Tibial nerve (tissue), 4 donors: ENCODE data around the gene IL1RAPL2. TPM values are rescaled to one million over a fixed set of nuclear protein-coding genes. Genes with fewer than 3 reads are reported as not detected.

Source experiments
- DNase-seq, 2 donors: peaks; one replicate each; pipeline ENCODE4 v3.0.0-alpha.2; 2019; ENCODE audit warnings: low spot score in 2 of 2
- H3K27ac ChIP-seq, 4 donors: fragments of 200-600 bp; sonication (generic) in 3 of 4; one replicate each; pipeline ENCODE4 v1.5.1; 2017 to 2019; ENCODE audit warnings: mild to moderate bottlenecking in 1 of 4
- H3K27me3 ChIP-seq, 2 donors: fragments of 200-600 bp; sonication (generic) in 1 of 2; one replicate each; pipeline versions ENCODE4 v1.5.1 to v1.6.0; 2017 to 2019
- H3K36me3 ChIP-seq, 3 donors: fragments of 200-600 bp; sonication (generic); one replicate each; pipeline ENCODE4 v1.5.1; 2018 to 2019
- H3K4me1 ChIP-seq, 4 donors: fragments of 200-600 bp; sonication (generic) in 3 of 4; one replicate each; pipeline ENCODE4 v1.5.1; 2017 to 2019
- H3K4me3 ChIP-seq, 4 donors: fragments of 200-600 bp; sonication (generic) in 3 of 4; one replicate each; pipeline ENCODE4 v1.5.1; 2017 to 2019; ENCODE audit warnings: mild to moderate bottlenecking in 1 of 4, moderate library complexity in 1 of 4
- H3K9me3 ChIP-seq, 4 donors: fragments of 200-600 bp; sonication (generic) in 3 of 4; one replicate each; pipeline ENCODE4 v1.5.1; 2017 to 2019
- EP300 ChIP-seq, 2 donors: sonication (generic); formaldehyde crosslinking; IDR thresholded peaks; one replicate each; pipeline ENCODE4 v1.6.1; 2017; ENCODE audit warnings: antibody characterized with exemption in 2 of 2, mild to moderate bottlenecking in 1 of 2
- POLR2A ChIP-seq, 2 donors: fragments of 450-650 bp; IDR thresholded peaks; one replicate each; pipeline ENCODE4 v1.6.1; 2017; ENCODE audit warnings: antibody characterized with exemption in 2 of 2, mild to moderate bottlenecking in 2 of 2, moderate library complexity in 2 of 2
- WGBS, 2 donors: methylation state at CpG; one replicate each; pipeline ENCODE4 v1.1.5; 2018; 5-methylcytosine and 5-hydroxymethylcytosine counted together
- total RNA-seq, 4 donors: library from RNA; depleted of rRNA; stranded (reverse); fragments of >200 nt; gene quantifications; one replicate each; pipeline ENCODE4 v1.1.0, GENCODE V29; 2016
- TF ChIP-seq, protein P1 (sequence below), 5 experiments: fragments of 200-600 bp in 3 of 5; fragments of 450-650 bp in 2 of 5; sonication (generic) in 3 of 5; IDR thresholded peaks; one replicate each; pipeline ENCODE4 v1.5.1; 2016 to 2019; ENCODE audit warnings: antibody characterized with exemption in 5 of 5, mild to moderate bottlenecking in 3 of 5, moderate library complexity in 2 of 5

IL1RAPL2 gene
- total RNA-seq, 4 donors from 2014 or later: not detected

GRCh38 chrX:105260291-105261043 lies 694.5 kb downstream of the IL1RAPL2 start:
- Histone ChIP-seq H3K4me3 (no peak overlapping the region), H3K4me1 (no peaks in the 10 kb centered on the region), H3K27ac (no peak overlapping the region), H3K27me3 (peaks cover 0 to 19% of the 10 kb centered on the region in 2 donors), H3K36me3 (no peaks in the 10 kb centered on the region), H3K9me3 (no peaks in the 10 kb centered on the region)
- peak; percentile 3 to 11 for DNase-seq
- TF ChIP-seq, protein P1, sequence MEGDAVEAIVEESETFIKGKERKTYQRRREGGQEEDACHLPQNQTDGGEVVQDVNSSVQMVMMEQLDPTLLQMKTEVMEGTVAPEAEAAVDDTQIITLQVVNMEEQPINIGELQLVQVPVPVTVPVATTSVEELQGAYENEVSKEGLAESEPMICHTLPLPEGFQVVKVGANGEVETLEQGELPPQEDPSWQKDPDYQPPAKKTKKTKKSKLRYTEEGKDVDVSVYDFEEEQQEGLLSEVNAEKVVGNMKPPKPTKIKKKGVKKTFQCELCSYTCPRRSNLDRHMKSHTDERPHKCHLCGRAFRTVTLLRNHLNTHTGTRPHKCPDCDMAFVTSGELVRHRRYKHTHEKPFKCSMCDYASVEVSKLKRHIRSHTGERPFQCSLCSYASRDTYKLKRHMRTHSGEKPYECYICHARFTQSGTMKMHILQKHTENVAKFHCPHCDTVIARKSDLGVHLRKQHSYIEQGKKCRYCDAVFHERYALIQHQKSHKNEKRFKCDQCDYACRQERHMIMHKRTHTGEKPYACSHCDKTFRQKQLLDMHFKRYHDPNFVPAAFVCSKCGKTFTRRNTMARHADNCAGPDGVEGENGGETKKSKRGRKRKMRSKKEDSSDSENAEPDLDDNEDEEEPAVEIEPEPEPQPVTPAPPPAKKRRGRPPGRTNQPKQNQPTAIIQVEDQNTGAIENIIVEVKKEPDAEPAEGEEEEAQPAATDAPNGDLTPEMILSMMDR (IDR thresholded peaks at IDR 0.05): no peak
- TF ChIP-seq POLR2A (IDR thresholded peaks at IDR 0.05): no peak
- TF ChIP-seq EP300 (IDR thresholded peaks at IDR 0.05): no peak
- 68 to 70% methylated on average over 3 to 8 of the region's 8 CpGs for WGBS, 2 donors

GRCh38 chrX:105263171-105263570 lies 697.2 kb downstream of the IL1RAPL2 start:
- Histone ChIP-seq H3K4me1 (no peaks in the 10 kb centered on the region), H3K27me3 (peaks cover 0 to 15% of the 10 kb centered on the region in 2 donors), H3K36me3 (no peaks in the 10 kb centered on the region), H3K9me3 (no peaks in the 10 kb centered on the region), H3K27ac (no peak overlapping the region), H3K4me3 (no peak overlapping the region)
- no peak for DNase-seq
- 83 to 100% methylated on average over 2 of the region's 2 CpGs for WGBS, 2 donors
- no peak for TF ChIP-seq EP300 (IDR thresholded peaks at IDR 0.05)
- TF ChIP-seq POLR2A (IDR thresholded peaks at IDR 0.05): no peak
- TF ChIP-seq, protein P1 (IDR thresholded peaks at IDR 0.05): no peak

DNA sequence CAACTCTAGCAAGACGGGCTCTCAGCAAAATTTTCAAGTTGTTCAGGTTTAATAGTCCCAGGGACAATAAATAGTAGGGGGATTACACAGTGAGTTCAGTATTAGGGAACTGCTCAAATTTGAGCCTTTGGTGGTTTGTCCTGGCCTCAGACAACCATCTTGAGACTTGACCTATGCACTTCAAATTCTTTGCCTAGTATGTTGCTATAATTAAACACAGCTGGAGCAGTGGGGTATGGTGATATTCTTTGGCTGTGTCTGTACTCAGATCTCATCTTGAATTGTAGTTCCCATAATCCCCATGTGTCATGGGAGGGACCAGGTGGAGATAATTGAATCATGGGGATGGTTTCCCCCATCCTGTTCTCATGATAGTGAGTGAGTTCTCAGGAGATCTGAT lies 697.8 kb downstream of the IL1RAPL2 start:
- no peaks in the 10 kb centered on the region for H3K4me1 ChIP-seq
- peaks cover 0 to 15% of the 10 kb centered on the region in 2 donors for H3K27me3 ChIP-seq
- no peak overlapping the region for H3K27ac ChIP-seq
- no peaks in the 10 kb centered on the region for H3K9me3 ChIP-seq
- no peaks in the 10 kb centered on the region for H3K36me3 ChIP-seq
- no peak for DNase-seq
- H3K4me3 ChIP-seq: no peak overlapping the region
- WGBS, 2 donors: 72% methylated on average over 1 of the region's 1 CpG; no CpG with 5 or more reads in 1 of the 2 donors
- TF ChIP-seq EP300 (IDR thresholded peaks at IDR 0.05) (no peak), POLR2A (IDR thresholded peaks at IDR 0.05) (no peak)
- TF ChIP-seq, protein P1 (IDR thresholded peaks at IDR 0.05): no peak

DNA sequence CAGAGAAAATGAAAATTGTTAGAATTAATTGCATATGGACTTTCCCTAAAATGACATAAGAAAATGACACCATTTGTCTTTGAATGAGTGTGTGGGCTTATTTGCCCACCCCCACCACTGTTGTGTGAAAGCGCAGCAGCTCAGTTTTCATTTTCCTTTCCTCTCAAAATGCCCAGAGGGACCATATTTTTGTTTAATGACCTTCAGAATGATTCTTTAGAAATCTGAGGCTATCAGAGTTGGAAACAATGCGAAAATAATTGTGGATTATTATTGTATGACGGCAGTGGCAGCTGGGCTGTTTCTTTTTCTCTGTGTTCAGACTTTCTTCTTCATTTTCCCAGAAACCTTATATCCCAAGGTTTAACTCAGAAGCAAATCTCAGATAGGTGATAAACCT lies 699.1 kb downstream of the IL1RAPL2 start:
- no peak for DNase-seq
- TF ChIP-seq EP300 (IDR thresholded peaks at IDR 0.05) (no peak), POLR2A (IDR thresholded peaks at IDR 0.05) (no peak)
- TF ChIP-seq, protein P1 (IDR thresholded peaks at IDR 0.05): no peak
- Histone ChIP-seq H3K4me3 (no peak overlapping the region), H3K9me3 (no peaks in the 10 kb centered on the region), H3K36me3 (no peaks in the 10 kb centered on the region), H3K27me3 (peaks cover 0 to 15% of the 10 kb centered on the region in 2 donors), H3K27ac (no peak overlapping the region), H3K4me1 (no peaks in the 10 kb centered on the region)
- 36 to 40% methylated on average over 3 of the region's 3 CpGs for WGBS, 2 donors

DNA sequence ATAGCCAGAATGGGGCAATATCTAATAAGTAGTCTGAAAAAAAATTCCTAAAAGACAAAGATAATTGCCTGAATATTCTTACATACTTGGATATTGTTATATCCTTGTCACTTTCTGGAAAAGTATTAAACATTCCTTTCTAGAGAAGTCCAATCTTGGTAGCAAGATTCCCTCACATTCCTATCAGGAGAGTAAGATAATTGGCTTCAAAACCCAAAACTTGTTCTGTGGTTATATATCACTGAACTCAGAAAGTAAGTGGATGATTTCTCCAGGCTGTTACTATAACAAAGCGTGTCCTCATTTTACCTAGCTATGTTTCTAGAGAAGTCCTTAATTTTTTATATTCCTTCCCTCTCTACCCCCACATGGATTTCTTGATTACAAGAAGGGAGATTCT lies 700.5 kb downstream of the IL1RAPL2 start:
- Histone ChIP-seq H3K4me1 (no peaks in the 10 kb centered on the region), H3K4me3 (no peak overlapping the region), H3K27me3 (peaks cover 0 to 15% of the 10 kb centered on the region in 2 donors), H3K36me3 (no peaks in the 10 kb centered on the region), H3K27ac (no peak overlapping the region), H3K9me3 (no peaks in the 10 kb centered on the region)
- DNase-seq: no peak
- 82 to 92% methylated on average over 1 of the region's 1 CpG for WGBS, 2 donors
- TF ChIP-seq POLR2A (IDR thresholded peaks at IDR 0.05): no peak
- TF ChIP-seq, protein P1 (IDR thresholded peaks at IDR 0.05): no peak
- no peak for TF ChIP-seq EP300 (IDR thresholded peaks at IDR 0.05)
